ENCODE results near the gene FERMT3. TPM values are rescaled to one million over a fixed set of nuclear protein-coding genes. Genes with fewer than 3 reads are reported as not detected.

FERMT3 gene
- total RNA-seq, 4 donors from 2014 or later = 2.8 to 10.4 (median 6.1) TPM

DNA sequence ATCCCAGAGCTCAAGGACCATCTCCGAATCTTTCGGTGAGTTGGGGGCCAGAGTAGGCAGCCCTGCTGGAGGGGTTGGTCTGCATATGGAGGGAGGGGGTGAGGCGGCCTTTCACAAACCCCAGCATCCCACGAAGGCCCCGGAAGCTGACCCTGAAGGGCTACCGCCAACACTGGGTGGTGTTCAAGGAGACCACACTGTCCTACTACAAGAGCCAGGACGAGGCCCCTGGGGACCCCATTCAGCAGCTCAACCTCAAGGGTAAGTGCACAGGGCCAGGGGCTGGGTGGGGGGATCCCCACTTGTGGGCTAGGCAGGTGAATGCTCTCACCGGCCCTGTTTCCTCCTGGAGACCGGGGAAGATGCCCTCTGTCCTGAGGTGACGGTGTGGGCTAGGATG is 13.2 kb downstream of the FERMT3 start:
- H3K36me3 ChIP-seq = peaks cover 0 to 7% of the 10 kb centered on the region in 2 donors
- no peak for TF ChIP-seq POLR2A (IDR thresholded peaks at IDR 0.05)
- TF ChIP-seq, protein P1, sequence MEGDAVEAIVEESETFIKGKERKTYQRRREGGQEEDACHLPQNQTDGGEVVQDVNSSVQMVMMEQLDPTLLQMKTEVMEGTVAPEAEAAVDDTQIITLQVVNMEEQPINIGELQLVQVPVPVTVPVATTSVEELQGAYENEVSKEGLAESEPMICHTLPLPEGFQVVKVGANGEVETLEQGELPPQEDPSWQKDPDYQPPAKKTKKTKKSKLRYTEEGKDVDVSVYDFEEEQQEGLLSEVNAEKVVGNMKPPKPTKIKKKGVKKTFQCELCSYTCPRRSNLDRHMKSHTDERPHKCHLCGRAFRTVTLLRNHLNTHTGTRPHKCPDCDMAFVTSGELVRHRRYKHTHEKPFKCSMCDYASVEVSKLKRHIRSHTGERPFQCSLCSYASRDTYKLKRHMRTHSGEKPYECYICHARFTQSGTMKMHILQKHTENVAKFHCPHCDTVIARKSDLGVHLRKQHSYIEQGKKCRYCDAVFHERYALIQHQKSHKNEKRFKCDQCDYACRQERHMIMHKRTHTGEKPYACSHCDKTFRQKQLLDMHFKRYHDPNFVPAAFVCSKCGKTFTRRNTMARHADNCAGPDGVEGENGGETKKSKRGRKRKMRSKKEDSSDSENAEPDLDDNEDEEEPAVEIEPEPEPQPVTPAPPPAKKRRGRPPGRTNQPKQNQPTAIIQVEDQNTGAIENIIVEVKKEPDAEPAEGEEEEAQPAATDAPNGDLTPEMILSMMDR (IDR thresholded peaks at IDR 0.05 in 4 of 5, conservative IDR thresholded peaks at IDR 0.05 in 1 of 5) = no peak
- intact Hi-C loops (cut with DNase I; ENCODE audit: low total_unique reads) = no loop called here
- no peak overlapping the region for H3K4me3 ChIP-seq
- H3K27me3 ChIP-seq = no peaks in the 10 kb centered on the region
- in situ Hi-C loops (cut with MboI; ENCODE audit: low sequenced_read_pairs in 4 of 4) = no loop called here
- DNase-seq = no peak
- no peak overlapping the region for H3K27ac ChIP-seq
- peaks cover 6 to 26% of the 10 kb centered on the region in 2 donors for H3K4me1 ChIP-seq
- no peak for ATAC-seq
- no peaks in the 10 kb centered on the region for H3K9me3 ChIP-seq

DNA sequence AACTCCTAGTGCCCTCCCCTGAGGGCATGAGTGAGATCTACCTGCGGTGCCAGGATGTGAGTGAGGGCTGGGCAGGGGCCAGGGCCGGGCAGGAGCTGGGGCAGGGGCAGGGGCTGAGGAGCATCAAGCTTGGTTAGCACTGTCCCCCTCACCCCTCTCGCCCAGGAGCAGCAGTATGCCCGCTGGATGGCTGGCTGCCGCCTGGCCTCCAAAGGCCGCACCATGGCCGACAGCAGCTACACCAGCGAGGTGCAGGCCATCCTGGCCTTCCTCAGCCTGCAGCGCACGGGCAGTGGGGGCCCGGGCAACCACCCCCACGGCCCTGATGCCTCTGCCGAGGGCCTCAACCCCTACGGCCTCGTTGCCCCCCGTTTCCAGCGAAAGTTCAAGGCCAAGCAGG is 13.8 kb downstream of the FERMT3 start:
- Histone ChIP-seq H3K36me3 (peaks cover 0 to 7% of the 10 kb centered on the region in 2 donors), H3K27ac (no peak overlapping the region), H3K9me3 (no peaks in the 10 kb centered on the region), H3K4me1 (peaks cover 11 to 31% of the 10 kb centered on the region in 2 donors), H3K4me3 (no peak overlapping the region), H3K27me3 (no peaks in the 10 kb centered on the region)
- intact Hi-C loops (cut with DNase I; ENCODE audit: low total_unique reads) (no loop called here), in situ Hi-C loops (cut with MboI; ENCODE audit: low sequenced_read_pairs in 4 of 4) (no loop called here)
- DNase-seq = no peak
- no peak for ATAC-seq
- no peak for TF ChIP-seq POLR2A (IDR thresholded peaks at IDR 0.05)
- TF ChIP-seq, protein P1 (IDR thresholded peaks at IDR 0.05 in 4 of 5, conservative IDR thresholded peaks at IDR 0.05 in 1 of 5) = no peak

DNA sequence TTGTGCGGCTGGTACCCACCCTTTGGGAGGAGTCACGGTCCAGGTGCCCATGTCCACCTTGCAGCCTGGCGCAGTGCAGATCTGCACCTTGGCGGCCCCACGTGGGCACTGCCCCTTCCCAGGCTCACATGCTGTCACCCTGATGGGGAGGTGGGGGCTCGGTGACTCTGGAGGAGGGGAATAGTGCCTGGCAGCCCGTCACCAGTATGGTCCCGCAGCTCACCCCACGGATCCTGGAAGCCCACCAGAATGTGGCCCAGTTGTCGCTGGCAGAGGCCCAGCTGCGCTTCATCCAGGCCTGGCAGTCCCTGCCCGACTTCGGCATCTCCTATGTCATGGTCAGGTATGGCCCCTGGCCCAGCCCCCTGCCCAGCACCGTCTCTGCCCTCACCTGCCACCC is 14.3 kb downstream of the FERMT3 start:
- H3K4me1 ChIP-seq = peaks cover 15 to 35% of the 10 kb centered on the region in 2 donors
- no peaks in the 10 kb centered on the region for H3K9me3 ChIP-seq
- DNase-seq = no peak
- intact Hi-C loops (cut with DNase I; ENCODE audit: low total_unique reads) = no loop called here
- in situ Hi-C loops (cut with MboI; ENCODE audit: low sequenced_read_pairs in 4 of 4) = no loop called here
- H3K27ac ChIP-seq = peak overlapping the region in 1 of 4 donors; percentile 95
- TF ChIP-seq, protein P1 (IDR thresholded peaks at IDR 0.05 in 4 of 5, conservative IDR thresholded peaks at IDR 0.05 in 1 of 5) = no peak
- no peak for TF ChIP-seq POLR2A (IDR thresholded peaks at IDR 0.05)
- no peak for ATAC-seq
- H3K4me3 ChIP-seq = no peak overlapping the region
- H3K27me3 ChIP-seq = no peaks in the 10 kb centered on the region
- peaks cover 0 to 7% of the 10 kb centered on the region in 2 donors for H3K36me3 ChIP-seq

DNA sequence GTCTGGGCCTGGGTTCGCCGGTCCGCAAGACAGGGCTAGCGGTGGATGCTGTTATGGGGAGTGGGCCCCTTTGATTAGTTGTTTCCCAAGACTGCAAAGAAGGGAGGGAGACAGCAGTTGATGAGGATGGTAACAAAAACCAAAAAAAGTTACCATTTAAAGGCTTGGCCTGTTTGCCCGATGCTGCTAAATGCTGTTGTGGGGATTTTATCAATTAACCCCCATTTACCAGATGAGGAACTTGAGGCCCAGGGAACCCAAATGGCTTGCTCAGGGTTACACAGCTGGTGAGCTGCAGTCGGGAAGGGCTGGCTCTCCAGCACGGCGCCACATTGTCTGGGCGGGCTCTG is 16.1 kb downstream of the FERMT3 start:
- no peak for TF ChIP-seq POLR2A (IDR thresholded peaks at IDR 0.05)
- TF ChIP-seq, protein P1 (IDR thresholded peaks at IDR 0.05 in 4 of 5, conservative IDR thresholded peaks at IDR 0.05 in 1 of 5) = no peak
- no peak for ATAC-seq
- in situ Hi-C loops (cut with MboI; ENCODE audit: low sequenced_read_pairs in 4 of 4) (no loop called here), intact Hi-C loops (cut with DNase I; ENCODE audit: low total_unique reads) (no loop called here)
- H3K4me1 ChIP-seq = peaks cover 26 to 47% of the 10 kb centered on the region in 2 donors
- peak overlapping the region in 3 of 4 donors; percentile 62 to 95 (median 81) for H3K27ac ChIP-seq
- no peaks in the 10 kb centered on the region for H3K27me3 ChIP-seq
- peaks cover 0 to 7% of the 10 kb centered on the region in 2 donors for H3K36me3 ChIP-seq
- no peaks in the 10 kb centered on the region for H3K9me3 ChIP-seq
- no peak for DNase-seq
- H3K4me3 ChIP-seq = no peak overlapping the region

Data from gastrocnemius medialis (tissue), 4 donors.